ENCODE data around the gene IGF2. TPM values are rescaled to one million over a fixed set of nuclear protein-coding genes. Genes with fewer than 3 reads are reported as not detected.

IGF2 gene
- polyA plus RNA-seq, 1 experiment = 16.6 TPM

GRCh38 chr11:2143799-2144543, 4.8 kb upstream of the IGF2 start:
- peaks cover 82% of the 10 kb centered on the region for H3K27me3 ChIP-seq (ENCODE audit: control insufficient read depth, insufficient read depth, low read length)
- POLR2A ChIA-PET = no interaction called here
- CTCF ChIA-PET = interaction anchor here (3.6 to 14.8 kb wide), 2 partner anchors 7 to 107 kb away, joined by 26 to 557 read pairs; no protein-coding TSS in a partner anchor

DNA sequence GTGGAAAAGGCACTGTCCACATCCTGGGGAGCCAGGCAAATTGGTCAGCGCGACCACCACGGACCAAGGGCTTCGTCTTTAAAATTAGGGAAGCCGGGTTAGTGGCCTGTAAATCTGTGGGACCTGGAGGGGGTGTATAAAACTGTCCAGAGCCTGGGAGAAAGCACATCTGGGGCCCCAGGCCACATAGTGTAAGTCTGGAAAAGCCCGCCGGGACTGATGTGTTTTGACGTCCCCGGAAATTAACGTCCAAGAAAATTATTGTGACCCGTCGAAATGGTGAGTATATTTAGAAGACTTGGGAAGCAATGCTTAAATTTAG, 4.2 kb upstream of the IGF2 start:
- CTCF ChIA-PET = interaction anchor here (3.6 kb wide), 1 partner anchor 7 kb away, joined by 26 read pairs; no protein-coding TSS in a partner anchor
- POLR2A ChIA-PET = no interaction called here
- TF ChIP-seq CTCF (IDR thresholded peaks at IDR 0.05; ENCODE audit: low read depth, low read length) = no peak
- Histone ChIP-seq H3K27me3 (ENCODE audit: control insufficient read depth, insufficient read depth, low read length) (peaks cover 76% of the 10 kb centered on the region), H3K4me3 (ENCODE audit: low read depth, low read length) (no peak overlapping the region), H3K27ac (ENCODE audit: low read depth, low read length) (no peak overlapping the region), H3K9me3 (ENCODE audit: control insufficient read depth, insufficient read depth, low read length) (no peaks in the 10 kb centered on the region; the same call in 1 of the 2 replicates)
- DNase-seq (ENCODE audit: low read depth, low spot score) = no peak

More at GRCh38 chr11:2143799-2144543, 4.8 kb upstream of the IGF2 start:
- no peak for DNase-seq (ENCODE audit: low read depth, low spot score)
- Histone ChIP-seq H3K27ac (ENCODE audit: low read depth, low read length) (no peak overlapping the region), H3K4me3 (ENCODE audit: low read depth, low read length) (no peak overlapping the region), H3K9me3 (ENCODE audit: control insufficient read depth, insufficient read depth, low read length) (no peaks in the 10 kb centered on the region; the same call in 1 of the 2 replicates)
- TF ChIP-seq CTCF (IDR thresholded peaks at IDR 0.05; ENCODE audit: low read depth, low read length) = peak; percentile 9; the same call in 1 of the 2 replicates

DNA sequence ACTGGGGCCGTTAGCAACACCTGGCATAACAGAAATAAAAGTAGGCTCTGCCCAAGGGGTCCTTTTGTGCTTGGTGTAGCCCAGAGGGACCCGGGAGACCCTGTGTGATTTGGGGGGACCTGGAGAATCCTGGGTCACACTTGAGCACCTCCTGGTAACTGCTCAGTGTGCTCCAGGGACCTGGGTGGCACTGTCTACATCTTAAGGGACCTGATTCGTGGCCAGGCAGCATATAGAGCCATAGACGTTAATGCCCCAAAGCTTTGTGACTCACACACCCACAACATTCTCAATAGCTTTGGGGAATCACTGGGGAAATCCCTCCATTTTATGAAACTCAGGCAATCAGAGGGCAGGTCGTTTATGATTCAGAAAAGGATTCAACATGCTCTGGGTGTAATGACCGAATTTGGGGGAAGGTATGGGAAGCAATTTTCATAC, 3.6 kb upstream of the IGF2 start:
- ChIA-PET POLR2A (no interaction called here), CTCF (interaction anchor here (2.0 to 3.6 kb wide), 2 partner anchors 8 to 13 kb away, joined by 7 to 26 read pairs; no protein-coding TSS in a partner anchor)
- no peak overlapping the region for H3K27ac ChIP-seq (ENCODE audit: low read depth, low read length)
- H3K9me3 ChIP-seq (ENCODE audit: control insufficient read depth, insufficient read depth, low read length) = no peaks in the 10 kb centered on the region; the same call in 1 of the 2 replicates
- H3K4me3 ChIP-seq (ENCODE audit: low read depth, low read length) = no peak overlapping the region
- H3K27me3 ChIP-seq (ENCODE audit: control insufficient read depth, insufficient read depth, low read length) = peaks cover 74% of the 10 kb centered on the region
- TF ChIP-seq CTCF (IDR thresholded peaks at IDR 0.05; ENCODE audit: low read depth, low read length) = no peak
- no peak for DNase-seq (ENCODE audit: low read depth, low spot score)

DNA sequence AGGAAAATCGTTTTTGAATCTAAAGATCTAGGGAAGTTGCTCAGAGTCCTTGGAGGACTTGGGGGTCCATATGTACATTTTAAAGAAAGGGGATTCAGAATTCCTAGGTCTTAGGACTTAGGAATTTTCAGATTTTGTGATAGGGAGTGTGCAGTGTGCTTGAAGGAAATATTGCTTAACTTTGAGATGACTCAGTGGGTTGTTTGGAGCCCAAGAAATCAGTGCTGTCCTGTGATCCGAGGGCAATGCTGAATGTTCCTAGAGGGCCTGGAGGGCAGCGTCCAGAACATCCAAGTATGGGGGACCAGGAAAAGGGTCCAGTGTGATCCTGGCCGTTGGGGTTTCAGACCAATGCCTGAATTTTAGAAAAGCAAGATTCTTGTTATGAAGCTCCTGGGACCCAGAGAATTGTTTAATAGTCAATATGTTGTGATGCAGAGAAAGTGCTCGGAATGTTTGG, 3.1 kb upstream of the IGF2 start:
- CTCF ChIA-PET = interaction anchor here (2.0 to 3.6 kb wide), 2 partner anchors 9 to 14 kb away, joined by 7 to 26 read pairs; no protein-coding TSS in a partner anchor
- H3K27me3 ChIP-seq (ENCODE audit: control insufficient read depth, insufficient read depth, low read length) = peaks cover 74% of the 10 kb centered on the region
- H3K27ac ChIP-seq (ENCODE audit: low read depth, low read length) = no peak overlapping the region
- DNase-seq (ENCODE audit: low read depth, low spot score) = no peak
- POLR2A ChIA-PET = no interaction called here
- TF ChIP-seq CTCF (IDR thresholded peaks at IDR 0.05; ENCODE audit: low read depth, low read length) = no peak
- H3K4me3 ChIP-seq (ENCODE audit: low read depth, low read length) = no peak overlapping the region
- no peaks in the 10 kb centered on the region; the same call in 1 of the 2 replicates for H3K9me3 ChIP-seq (ENCODE audit: control insufficient read depth, insufficient read depth, low read length)

All from AG04450 (cell line).